Activated gamma-delta T cell treated with Interleukin-2 at 50 U/mL for 16 hours (primary cell): ENCODE measurements around the gene CAMK2D.

ENCODE experiments used
- DNase-seq: peaks from one replicate; pipeline ENCODE4 v3.0.0-alpha.2; 2020

Gene CAMK2D

DNA sequence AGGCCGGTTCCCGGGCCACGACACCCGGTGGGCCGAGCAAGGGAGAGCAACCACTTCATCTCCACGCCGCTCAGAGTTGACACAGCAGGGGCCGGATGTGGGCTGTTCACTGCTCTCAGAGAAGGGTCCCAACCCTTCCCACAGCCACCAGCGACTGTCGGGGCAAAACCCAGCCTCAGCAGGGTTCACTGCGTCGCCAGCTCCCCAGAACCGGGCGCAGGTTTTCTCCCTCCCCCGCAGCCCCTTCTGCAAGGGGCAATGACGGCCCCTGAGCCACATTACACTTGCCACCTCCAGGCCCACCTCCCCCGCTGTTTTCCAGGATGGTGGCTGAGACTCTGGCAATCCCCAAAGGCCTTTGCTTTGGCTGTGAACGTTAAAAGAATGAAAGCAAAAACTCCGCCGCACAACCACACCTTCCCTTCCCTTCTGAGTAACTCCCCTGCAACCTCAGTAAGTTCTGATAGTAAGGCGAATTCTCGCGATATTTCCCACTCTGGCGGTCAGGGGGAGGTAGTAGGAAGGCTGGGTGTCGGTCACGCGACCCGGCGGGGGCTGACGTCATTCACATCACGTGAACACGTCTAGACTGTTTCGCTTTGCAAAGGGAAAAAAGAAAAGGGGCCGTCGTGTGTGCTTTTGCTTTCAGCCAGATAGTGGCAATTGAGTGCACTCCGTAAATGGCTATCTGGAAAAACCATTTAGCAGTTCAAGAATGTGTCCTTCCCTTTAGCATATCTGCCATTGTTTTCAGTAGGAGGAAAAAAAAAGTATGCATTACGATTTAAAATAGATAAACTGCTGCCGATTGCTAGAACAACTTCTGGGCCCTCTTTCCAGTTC is 869 bp upstream of the CAMK2D start:
- DNase-seq: peak; percentile 98

DNA sequence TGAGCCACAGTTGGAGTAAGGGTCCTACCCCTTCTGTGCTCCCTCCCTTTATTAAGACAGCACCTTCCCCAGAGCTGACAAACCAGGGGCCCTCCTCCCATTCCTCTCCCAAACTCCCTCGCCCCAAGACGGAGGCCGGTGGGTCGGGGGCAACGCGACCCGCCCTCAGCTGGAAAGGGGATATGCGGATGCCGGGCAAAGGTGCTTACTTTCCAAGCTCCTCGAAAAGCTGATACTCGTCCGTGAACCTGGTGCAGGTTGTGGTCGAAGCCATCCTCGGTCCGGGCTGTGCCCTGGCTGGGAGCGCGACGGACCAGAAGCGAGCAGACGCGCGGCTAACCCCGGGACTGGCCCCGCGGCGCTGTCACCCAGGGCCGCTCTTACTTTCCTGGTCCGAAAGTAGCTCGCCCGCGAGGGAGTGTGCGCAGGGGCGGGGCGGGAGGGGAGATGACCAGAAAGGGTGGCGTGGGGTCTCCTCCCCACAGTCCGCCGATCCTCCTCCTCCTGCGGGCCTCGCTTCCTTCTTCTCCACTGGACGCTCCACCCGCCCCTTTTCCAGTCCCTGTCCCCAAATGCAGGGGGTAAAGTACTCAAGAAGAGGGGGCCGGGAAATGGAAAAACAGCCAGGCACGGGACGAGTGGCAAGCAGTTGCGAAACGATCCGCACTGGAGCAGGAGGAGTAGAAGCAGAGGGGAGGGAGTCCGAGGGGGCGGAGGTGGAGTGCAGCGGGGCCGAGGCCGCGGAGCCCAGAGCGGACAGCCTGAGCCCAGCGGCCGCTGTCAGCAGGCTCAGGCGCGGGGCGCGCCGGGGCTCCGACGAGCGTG is 531 bp downstream of the CAMK2D start:
- peak; percentile 36 for DNase-seq

DNA sequence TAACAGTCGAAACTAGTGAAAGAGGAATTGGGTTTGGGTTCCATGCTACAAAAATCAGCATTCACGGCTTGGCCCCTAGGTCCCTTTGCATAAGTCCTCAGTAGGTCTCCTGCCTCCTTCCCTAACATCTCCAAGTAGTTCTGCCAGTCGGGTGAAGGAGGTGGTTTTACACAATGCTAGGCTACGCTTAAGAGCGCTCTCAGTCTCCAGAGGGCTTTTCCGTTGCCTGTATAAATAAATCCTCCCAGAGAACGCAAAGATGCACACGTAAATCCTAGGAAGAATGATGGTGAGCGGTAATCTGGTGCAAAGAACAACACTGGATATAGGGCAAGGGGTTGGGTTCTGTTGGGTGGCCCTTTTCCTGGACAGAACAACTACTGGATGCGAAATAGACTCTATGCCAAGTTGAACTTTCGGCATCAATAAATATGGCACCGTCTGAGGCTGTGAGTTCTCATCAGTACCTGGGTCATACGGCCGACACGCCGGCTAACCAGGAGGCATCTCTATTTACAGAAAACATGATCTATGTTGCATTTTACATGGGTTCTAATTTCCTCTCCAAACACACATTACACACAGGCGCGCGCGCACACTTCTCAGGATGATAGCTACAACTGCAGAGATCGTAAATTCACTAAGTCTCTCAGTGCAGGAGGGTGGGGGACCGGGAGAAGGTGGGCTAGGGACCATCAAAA is 1.3 kb downstream of the CAMK2D start:
- peak; percentile 21 for DNase-seq

- DNase-seq: no peak
Measured at GRCh38 chr4:113759696-113760093, 1.8 kb downstream of the CAMK2D start.

DNA sequence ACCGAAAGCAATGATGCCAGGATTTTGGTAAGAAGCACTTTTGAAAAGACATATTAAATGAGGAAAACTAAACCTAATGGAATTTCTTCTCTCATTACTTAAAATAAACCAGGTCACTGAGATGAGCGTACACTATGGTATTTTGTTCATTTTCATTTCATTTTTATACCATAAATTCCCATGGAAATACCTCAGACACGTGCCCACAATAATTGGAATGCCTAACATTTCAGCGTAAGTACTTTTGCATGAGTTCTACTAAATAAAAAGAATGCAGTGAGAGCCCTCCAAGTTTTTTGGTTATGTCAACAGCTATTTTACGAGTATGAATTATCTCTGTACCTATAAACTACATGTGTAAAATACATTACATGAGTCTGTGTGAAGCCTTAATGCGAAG is 3.2 kb downstream of the CAMK2D start:
- no peak for DNase-seq

DNA sequence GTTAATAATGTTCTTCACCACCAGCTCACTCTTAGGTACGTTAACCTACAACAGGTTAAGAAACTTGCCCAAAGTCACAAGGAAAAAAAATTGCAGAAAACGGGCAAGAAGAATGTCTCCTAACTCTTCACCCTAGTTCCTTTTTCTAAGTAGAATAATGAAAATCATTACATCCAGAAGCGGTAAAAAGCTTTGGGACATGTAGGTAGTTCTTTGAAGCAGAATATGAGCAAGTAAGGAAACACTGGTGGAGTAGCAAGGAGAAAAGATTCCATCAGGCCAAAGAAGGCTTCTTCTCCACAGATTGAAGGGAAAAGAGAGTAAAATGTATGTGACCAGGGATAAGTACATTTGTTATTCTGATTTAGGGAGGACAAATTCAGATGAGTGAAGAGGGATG is 4.1 kb downstream of the CAMK2D start:
- no peak for DNase-seq

DNA sequence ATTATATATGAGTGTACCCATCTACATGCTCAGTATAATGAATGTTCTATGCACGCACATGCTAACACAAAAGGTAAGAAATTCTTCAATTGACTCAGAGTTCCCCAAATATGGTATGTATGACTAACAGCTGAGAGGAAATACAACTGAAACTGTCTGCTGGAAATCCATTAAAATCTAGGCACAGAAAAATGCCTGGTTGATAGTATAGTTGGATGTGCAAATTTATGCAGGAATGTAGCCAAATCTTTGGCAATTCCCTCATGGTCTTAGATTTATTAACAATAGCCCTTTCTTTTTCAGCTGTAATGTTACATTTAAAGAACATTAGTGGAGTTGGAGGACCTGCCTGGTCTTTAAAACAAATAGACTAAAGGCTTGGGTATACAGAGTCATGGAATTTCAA is 5.5 kb downstream of the CAMK2D start:
- no peak for DNase-seq

DNA sequence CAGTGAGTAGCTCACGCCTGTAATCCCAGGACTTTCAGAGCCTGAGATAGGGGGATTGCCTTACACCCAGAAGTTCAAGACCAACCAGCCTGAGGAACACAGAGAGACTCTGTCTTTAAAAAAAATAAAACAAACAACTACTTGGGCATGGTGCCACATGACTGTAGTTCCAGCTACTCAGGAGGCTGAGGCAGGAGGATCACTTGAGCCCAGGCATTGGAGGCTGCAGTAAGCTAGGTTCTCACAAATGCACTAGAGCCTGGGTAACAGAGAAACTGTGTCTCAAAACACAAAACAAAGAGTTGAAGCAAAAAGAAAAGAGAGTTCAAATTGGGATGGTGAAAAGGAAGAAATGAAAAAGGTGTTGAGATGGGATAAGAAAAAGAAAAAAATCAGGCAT is 10.8 kb downstream of the CAMK2D start:
- no peak for DNase-seq

DNA sequence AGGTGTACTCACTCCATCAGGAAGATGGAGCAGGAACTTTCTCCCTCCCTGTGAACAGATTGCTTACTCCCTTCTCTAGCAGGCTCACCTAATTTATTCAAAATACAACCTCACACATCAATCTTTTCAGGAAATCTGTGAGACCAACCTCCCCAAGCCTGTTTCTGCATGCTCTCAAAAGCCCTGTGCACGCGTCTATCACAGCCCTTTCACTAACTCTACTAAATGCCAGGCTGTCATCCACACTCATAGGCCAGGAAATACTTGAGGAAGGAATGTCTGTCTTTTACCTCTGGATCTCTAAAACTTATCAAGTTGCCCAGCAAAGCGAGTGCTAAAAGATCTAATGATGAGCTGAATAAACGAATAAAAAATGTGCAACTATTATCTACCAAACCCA is 11.2 kb downstream of the CAMK2D start:
- no peak for DNase-seq

DNA sequence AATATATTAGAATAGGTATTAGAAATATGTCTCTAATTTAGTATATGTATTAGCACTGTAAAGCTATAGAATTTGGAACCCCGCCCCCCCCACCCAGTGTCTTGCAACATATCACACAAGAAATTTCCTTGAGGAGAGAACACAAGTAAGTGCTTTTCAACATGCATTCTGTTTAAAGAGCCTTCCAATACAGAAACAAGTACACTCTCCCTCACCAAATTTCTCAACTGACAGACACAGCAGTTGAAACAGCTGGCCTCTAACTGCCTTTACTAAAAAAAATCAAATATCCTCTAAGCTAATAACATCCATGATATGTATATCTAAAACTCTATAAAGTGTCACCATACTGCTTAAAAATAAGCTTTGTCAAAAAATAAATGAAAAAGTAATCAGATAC is 12.4 kb downstream of the CAMK2D start:
- no peak for DNase-seq

DNA sequence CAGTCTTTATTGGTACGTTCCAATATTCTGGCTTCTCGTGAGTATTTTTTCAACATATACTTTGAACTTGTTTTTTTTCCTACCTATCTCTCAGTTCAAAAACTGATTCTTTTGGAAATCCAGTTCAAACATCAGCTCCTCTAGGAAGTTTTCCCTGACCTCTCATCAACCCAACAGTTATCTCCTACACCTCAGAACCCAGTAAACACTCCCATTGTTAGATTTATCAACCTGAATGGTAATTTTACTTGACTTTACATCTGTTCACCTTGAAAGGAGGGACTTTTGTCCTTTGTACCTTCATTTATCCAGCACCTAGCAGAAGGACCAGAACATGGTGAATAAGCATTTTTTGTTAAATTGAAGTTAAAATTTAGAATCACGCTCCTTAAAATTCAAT is 13.6 kb downstream of the CAMK2D start:
- no peak for DNase-seq

DNA sequence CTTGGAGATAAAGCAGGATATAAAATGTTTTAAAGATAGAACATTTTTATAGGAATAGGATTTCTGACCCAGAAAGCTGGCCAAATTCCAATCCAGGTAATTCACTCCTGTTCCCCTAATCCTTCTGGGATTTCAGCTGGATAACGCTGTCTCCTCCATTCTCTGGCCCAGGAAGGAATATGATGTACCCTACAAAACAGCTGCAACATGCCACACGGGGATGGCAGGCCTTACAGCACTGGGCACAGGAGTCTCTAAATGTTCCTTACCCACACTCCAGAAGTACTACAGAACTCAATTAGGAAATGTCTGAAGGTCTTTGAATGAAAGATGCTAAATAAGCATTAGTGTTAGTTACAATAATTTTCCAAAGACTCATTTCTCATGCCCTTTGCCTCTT is 15.8 kb downstream of the CAMK2D start:
- DNase-seq: no peak

GRCh38 chr4:113744667-113745240 is 16.8 kb downstream of the CAMK2D start:
- no peak for DNase-seq

GRCh38 chr4:113743690-113744089 is 17.8 kb downstream of the CAMK2D start:
- DNase-seq: no peak

DNA sequence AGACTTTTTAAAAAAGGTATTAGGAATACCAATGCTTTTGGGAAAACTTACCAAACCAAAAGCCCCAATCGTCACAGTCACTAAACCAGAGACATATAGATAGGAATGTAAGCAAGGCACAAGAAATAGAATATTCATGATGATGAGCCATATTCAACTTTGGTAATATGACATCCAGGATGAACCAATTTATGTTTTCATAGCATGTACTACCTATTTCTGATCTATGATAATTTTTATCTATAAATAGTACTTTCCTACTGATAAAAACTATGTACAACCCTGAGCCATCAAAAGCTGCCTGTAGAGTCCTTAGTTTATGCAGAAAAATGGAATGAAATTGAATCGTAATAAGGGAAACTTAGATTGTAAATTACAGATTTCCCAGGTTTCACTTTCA is 18.9 kb downstream of the CAMK2D start:
- no peak for DNase-seq

GRCh38 chr4:113741956-113742355 is 19.6 kb downstream of the CAMK2D start:
- DNase-seq: no peak

- DNase-seq: no peak
Measured at GRCh38 chr4:113740857-113741379, 20.6 kb downstream of the CAMK2D start.

- DNase-seq: no peak
Measured at GRCh38 chr4:113739197-113739596, 22.3 kb downstream of the CAMK2D start.

DNA sequence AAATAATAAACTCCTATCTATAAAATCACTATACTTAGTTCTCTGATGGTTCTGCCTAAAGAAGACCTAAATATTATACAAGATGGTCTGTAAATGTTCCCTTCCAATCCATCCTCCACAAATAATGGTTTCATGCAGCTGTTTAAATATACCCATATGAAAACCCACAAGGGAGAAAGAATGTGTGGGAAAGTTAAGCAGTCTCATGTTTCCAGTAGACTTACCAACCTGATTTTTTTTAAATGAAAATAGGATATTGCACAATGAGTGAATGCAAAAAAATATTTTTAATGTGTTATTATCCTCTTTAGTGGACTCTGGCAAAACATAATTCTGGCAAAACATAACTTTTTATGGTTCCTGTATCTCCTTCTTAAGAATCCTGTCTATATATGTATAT is 23.3 kb downstream of the CAMK2D start:
- no peak for DNase-seq

DNA sequence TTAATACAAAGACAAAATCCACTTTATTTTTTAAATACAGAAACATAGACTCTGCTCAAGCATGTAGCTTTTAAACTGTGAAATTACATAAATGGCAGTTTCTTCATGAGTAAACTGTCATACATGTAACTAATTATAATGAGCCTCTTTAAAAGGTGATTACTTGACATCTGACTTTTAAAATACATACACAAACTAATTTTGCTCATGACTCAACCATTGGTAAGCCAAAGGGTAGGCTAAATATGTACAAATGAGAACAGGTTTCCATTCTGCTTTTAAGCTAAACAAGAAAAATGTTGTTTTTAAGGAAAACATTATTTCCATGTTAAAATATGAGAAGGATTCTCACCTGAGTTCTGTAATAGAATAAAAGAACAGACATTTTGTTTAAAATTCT is 27.9 kb downstream of the CAMK2D start:
- no peak for DNase-seq

GRCh38 chr4:113732967-113733527 is 28.5 kb downstream of the CAMK2D start:
- no peak for DNase-seq

- no peak for DNase-seq
Measured at GRCh38 chr4:113730467-113731216, 30.9 kb downstream of the CAMK2D start.
